HUES48 (cell line): Measurements from ENCODE around the gene PLG.
"Not testable (repeated sequence)": the region's sequence is repeated elsewhere in the genome, so short reads cannot be mapped to it uniquely, and the experiment has no call there.

Experiments used
- H3K27ac ChIP-seq: one replicate; pipeline ENCODE4 v1.7.0; 2013; ENCODE audit warnings: low read depth, low read length, inconsistent platforms
- H3K27me3 ChIP-seq: 2 replicates; pipeline ENCODE4 v1.6.1; 2013; ENCODE audit warnings: mild to moderate bottlenecking, low read length; ENCODE audit not compliant: control insufficient read depth, insufficient read depth
- H3K36me3 ChIP-seq: 2 replicates; pipeline ENCODE4 v1.6.1; 2013; ENCODE audit warnings: low read length; ENCODE audit not compliant: control insufficient read depth, insufficient read depth
- H3K4me1 ChIP-seq: 2 replicates; pipeline ENCODE4 v1.6.1; 2013; ENCODE audit warnings: mild to moderate bottlenecking, low read length; ENCODE audit not compliant: control insufficient read depth, insufficient read depth
- H3K4me3 ChIP-seq: 2 replicates; pipeline ENCODE4 v1.5.1; 2013; ENCODE audit warnings: mild to moderate bottlenecking, low read depth, low read length
- H3K9ac ChIP-seq: 2 replicates; pipeline ENCODE4 v1.6.1; 2013; ENCODE audit warnings: mild to moderate bottlenecking, low read depth, low read length, moderate library complexity
- H3K9me3 ChIP-seq: 2 replicates; pipeline ENCODE4 v1.6.1; 2013; ENCODE audit warnings: low read length; ENCODE audit not compliant: control insufficient read depth, insufficient read depth

The PLG gene

GRCh38 chr6:160791459-160791858 lies 89.4 kb downstream of the PLG start:
- H3K9ac ChIP-seq, result no peak overlapping the region
- no peaks in the 10 kb centered on the region for H3K36me3 ChIP-seq
- H3K27me3 ChIP-seq, result no peaks in the 10 kb centered on the region
- no peak overlapping the region for H3K4me3 ChIP-seq
- H3K9me3 ChIP-seq, result no peaks in the 10 kb centered on the region
- H3K4me1 ChIP-seq, result peaks cover 9% of the 10 kb centered on the region
- H3K27ac ChIP-seq, result no peak overlapping the region

- H3K9me3 ChIP-seq, result no peaks in the 10 kb centered on the region
- H3K4me3 ChIP-seq, result no peak overlapping the region
- H3K36me3 ChIP-seq, result no peaks in the 10 kb centered on the region
- no peak overlapping the region for H3K27ac ChIP-seq
- no peaks in the 10 kb centered on the region for H3K27me3 ChIP-seq
- H3K9ac ChIP-seq, result no peak overlapping the region
- peaks cover 9% of the 10 kb centered on the region for H3K4me1 ChIP-seq
These were observed 90.0 kb downstream of the PLG start for GRCh38 chr6:160791981-160792418.

- Histone ChIP-seq H3K9me3 (0 out of 2 replicates have a peak, but pooled peaks cover 1% of the 10 kb centered on the region), H3K27ac (no peak overlapping the region), H3K36me3 (no peaks in the 10 kb centered on the region), H3K4me1 (peaks cover 9% of the 10 kb centered on the region), H3K4me3 (no peak overlapping the region), H3K9ac (no peak overlapping the region), H3K27me3 (no peaks in the 10 kb centered on the region)
These were observed 90.7 kb downstream of the PLG start for GRCh38 chr6:160792708-160793107.

GRCh38 chr6:160793652-160794051 lies 91.6 kb downstream of the PLG start:
- H3K36me3 ChIP-seq, result no peaks in the 10 kb centered on the region
- H3K9ac ChIP-seq, result no peak overlapping the region
- H3K9me3 ChIP-seq, result 0 out of 2 replicates have a peak, but pooled peaks cover 4% of the 10 kb centered on the region
- H3K4me1 ChIP-seq, result peaks cover 9% of the 10 kb centered on the region
- H3K27me3 ChIP-seq, result no peaks in the 10 kb centered on the region
- H3K4me3 ChIP-seq, result no peak overlapping the region
- H3K27ac ChIP-seq, result no peak overlapping the region

GRCh38 chr6:160795721-160796120 lies 93.7 kb downstream of the PLG start:
- Histone ChIP-seq H3K36me3 (no peaks in the 10 kb centered on the region), H3K9ac (no peak overlapping the region), H3K27ac (no peak overlapping the region)

GRCh38 chr6:160798625-160799024 lies 96.6 kb downstream of the PLG start:
- no peaks in the 10 kb centered on the region for H3K27me3 ChIP-seq
- H3K27ac ChIP-seq, result no peak overlapping the region
- H3K4me3 ChIP-seq, result no peak overlapping the region
- peaks cover 10% of the 10 kb centered on the region for H3K9me3 ChIP-seq
- peaks cover 3% of the 10 kb centered on the region for H3K4me1 ChIP-seq
- H3K9ac ChIP-seq, result no peak overlapping the region
- no peaks in the 10 kb centered on the region for H3K36me3 ChIP-seq

More at GRCh38 chr6:160795721-160796120, 93.7 kb downstream of the PLG start:
- peaks cover 6% of the 10 kb centered on the region for H3K4me1 ChIP-seq
- H3K27me3 ChIP-seq, result no peaks in the 10 kb centered on the region
- H3K9me3 ChIP-seq, result peaks cover 10% of the 10 kb centered on the region
- H3K4me3 ChIP-seq, result no peak overlapping the region

GRCh38 chr6:160799801-160800506 lies 97.9 kb downstream of the PLG start:
- Histone ChIP-seq H3K27ac (no peak overlapping the region), H3K9me3 (peaks cover 10% of the 10 kb centered on the region)

GRCh38 chr6:160801418-160801817 lies 99.4 kb downstream of the PLG start:
- Histone ChIP-seq H3K27me3 (no peaks in the 10 kb centered on the region), H3K9me3 (peaks cover 10% of the 10 kb centered on the region), H3K9ac (no peak overlapping the region), H3K4me1 (no peaks in the 10 kb centered on the region), H3K27ac (no peak overlapping the region), H3K4me3 (no peak overlapping the region), H3K36me3 (no peaks in the 10 kb centered on the region)

More at GRCh38 chr6:160799801-160800506, 97.9 kb downstream of the PLG start:
- no peak overlapping the region for H3K9ac ChIP-seq
- H3K4me3 ChIP-seq, result no peak overlapping the region
- no peaks in the 10 kb centered on the region for H3K4me1 ChIP-seq
- no peaks in the 10 kb centered on the region for H3K36me3 ChIP-seq
- no peaks in the 10 kb centered on the region for H3K27me3 ChIP-seq

- not testable (repeated sequence) for H3K27me3 ChIP-seq, H3K9me3 ChIP-seq, H3K36me3 ChIP-seq, H3K9ac ChIP-seq, H3K4me3 ChIP-seq, H3K4me1 ChIP-seq, H3K27ac ChIP-seq
These were observed 100.0 kb downstream of the PLG start for GRCh38 chr6:160802049-160802448.
